ES-I3 (cell line): ENCODE results near the gene PC.

Source experiments
- H3K36me3 ChIP-seq: 2 replicates; pipeline ENCODE4 v1.6.1; 2013; ENCODE audit warnings: mild to moderate bottlenecking, low read length, control low read depth, moderate library complexity; ENCODE audit not compliant: insufficient read depth
- H3K4me1 ChIP-seq: 2 replicates; pipeline ENCODE4 v1.6.1; 2013; ENCODE audit warnings: mild to moderate bottlenecking, control low read depth, low read length; ENCODE audit not compliant: insufficient read depth
- H3K9ac ChIP-seq: 2 replicates; pipeline ENCODE4 v1.6.1; 2013; ENCODE audit warnings: low read depth, mild to moderate bottlenecking, low read length, moderate library complexity
- H3K9me3 ChIP-seq: 2 replicates; pipeline ENCODE4 v1.6.1; 2013; ENCODE audit warnings: mild to moderate bottlenecking, low read length, moderate library complexity; ENCODE audit not compliant: control insufficient read depth, insufficient read depth

Gene PC

DNA sequence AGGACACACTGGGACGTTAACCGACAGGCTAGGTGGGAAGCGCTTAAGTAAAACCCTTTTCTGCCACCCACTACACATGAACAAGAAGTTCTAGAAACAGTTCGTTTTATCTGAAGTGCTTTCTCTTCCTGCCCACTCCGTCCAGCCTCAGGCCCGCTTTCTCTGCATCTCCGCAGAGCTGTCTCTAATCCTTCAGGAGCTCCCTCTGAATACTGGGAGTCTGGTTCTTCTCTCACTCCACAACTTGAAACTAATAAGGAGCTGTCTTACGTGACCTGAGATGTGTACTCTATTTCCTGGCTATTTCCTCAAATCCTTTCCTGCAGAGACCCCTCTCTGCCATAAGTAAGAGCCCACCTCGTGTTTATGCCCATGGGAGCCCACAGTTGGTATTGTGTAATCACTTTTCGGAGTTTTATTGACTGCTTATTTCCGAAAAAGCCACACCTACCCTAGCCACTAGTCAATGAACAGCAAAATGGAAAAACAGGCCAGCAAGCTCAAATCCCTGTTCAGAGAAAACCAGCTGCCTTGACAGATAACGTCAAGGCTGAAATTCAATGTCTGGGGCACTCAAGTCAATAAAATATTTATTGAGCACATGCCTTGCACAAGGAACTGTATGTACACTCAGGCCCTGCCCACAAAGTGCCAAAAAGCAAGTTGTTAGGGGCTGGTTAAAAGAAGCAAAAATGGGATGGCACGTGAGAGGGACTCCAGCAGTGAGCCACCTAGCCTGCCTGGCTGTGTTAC lies 4.9 kb downstream of the PC start:
- H3K9ac ChIP-seq: no peak overlapping the region
- peaks cover 16% of the 10 kb centered on the region for H3K4me1 ChIP-seq
- H3K9me3 ChIP-seq: no peaks in the 10 kb centered on the region
- H3K36me3 ChIP-seq: no peaks in the 10 kb centered on the region

DNA sequence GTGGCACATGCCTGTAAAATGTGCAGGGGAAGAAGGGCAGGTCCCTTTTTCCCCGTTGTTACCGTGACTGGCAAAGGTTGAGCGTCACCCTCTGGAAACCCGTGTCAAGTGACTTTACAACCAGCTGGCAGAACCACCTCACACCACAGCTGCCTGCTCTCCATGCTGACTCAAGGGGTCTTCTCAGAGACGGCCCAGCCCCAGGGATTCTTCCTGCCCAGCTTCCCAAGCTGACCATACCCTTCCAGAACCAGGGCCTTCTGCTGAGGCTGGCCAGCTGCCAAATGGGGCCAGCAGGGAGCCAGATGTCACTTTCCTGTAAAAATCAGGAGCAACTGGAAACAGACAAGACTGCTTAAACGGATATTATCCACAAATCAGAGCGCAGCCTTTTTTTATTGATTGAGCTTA lies 6.3 kb downstream of the PC start:
- peaks cover 16% of the 10 kb centered on the region for H3K4me1 ChIP-seq
- no peaks in the 10 kb centered on the region for H3K9me3 ChIP-seq
- no peaks in the 10 kb centered on the region for H3K36me3 ChIP-seq
- H3K9ac ChIP-seq: no peak overlapping the region

DNA sequence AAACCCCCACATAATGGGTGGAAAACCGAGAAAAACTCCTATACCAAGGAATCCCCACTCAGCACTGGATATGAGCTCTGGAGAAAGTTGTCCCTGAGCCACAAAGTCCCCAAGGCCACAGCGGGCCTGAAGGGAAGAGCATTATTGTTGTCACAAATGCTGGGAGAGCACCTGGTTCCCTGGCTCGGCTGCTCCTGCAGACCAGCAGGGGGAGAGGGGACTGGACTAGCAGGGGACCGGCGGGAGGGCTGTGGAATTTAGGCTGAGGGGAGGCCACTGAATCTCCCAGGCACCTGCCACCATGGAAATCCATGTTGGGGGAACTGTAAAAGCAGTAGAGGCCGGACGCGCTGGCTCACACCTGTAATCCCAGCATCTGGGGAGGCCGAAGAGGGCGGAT lies 7.0 kb downstream of the PC start:
- no peak overlapping the region for H3K9ac ChIP-seq
- peaks cover 12% of the 10 kb centered on the region for H3K4me1 ChIP-seq

DNA sequence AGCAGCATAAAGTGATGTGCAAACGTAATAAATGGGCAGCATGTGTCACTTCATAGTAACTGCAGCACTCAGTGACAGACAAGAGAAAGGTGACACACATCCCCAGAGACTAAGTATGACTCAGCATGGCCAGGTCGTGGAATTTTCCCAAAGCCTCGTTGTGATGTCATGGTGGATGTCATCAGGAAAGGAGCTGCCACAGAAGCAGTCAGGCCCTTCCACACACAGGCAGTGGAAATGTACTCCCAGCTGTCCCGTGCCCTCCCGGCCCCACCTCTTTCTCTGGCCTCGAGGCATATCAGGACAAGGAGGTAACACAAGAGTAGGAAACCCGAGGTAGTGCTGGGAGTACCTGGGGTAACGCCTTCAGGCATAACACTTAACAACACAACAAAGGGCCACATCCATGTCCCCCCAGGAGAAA lies 8.1 kb downstream of the PC start:
- no peak overlapping the region for H3K9ac ChIP-seq
- H3K36me3 ChIP-seq: no peaks in the 10 kb centered on the region
- H3K9me3 ChIP-seq: no peaks in the 10 kb centered on the region
- H3K4me1 ChIP-seq: peaks cover 12% of the 10 kb centered on the region

More for the DNA sequence above, 7.0 kb downstream of the PC start:
- Histone ChIP-seq H3K9me3 (no peaks in the 10 kb centered on the region), H3K36me3 (no peaks in the 10 kb centered on the region)

DNA sequence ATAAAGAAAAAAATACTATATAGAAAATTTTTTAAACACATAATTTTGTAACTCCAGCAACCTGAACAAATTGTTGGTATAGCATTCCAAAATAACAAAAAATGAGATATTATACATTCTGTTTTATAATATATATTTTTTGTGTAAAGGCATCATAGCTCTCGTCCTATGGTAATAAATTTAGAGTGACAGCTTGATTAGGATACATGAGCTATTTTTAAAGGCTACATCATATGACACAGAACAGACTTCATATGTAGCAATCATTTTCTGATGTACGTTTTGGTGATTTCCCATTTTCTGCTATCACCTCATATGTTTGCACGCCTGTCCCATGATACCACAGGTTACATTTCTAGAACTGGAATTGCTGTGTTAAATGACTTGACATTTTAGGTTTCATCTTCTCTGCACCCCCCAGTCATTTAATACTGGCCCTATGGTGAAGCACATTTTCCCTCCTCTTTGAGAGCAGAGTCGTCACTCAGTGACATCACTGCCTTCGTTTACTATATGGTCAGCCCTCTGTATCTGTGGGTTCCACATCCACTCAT lies 19.5 kb downstream of the PC start:
- Histone ChIP-seq H3K4me1 (peaks cover under 1% of the 10 kb centered on the region; the same call in 1 of the 2 replicates), H3K36me3 (no peaks in the 10 kb centered on the region), H3K9ac (no peak overlapping the region), H3K9me3 (no peaks in the 10 kb centered on the region)

DNA sequence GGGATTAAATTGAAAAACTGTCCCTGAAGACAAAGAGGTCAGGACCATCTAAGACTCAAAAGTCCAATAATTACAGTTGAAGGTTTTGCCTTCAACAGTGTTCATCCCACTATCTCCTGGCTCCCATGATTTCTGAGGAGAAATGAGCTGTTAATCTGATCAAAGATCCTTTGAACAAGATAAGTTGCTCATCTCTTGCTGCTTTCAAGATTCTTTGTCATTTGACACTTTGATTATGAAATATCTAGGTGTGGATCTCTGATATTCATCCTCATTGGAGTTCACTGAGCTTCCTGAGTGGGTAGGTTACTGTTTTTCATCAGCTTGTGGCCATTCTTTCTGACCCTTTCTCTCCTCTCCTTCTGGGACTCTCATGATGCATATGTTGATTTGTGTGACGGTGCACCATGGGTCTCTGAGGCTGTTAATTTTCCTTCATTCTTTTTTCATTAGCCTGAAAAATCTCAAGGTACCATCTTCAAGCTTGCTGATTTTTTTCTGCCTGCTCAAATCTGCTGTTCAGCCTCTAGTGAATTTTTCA lies 20.9 kb downstream of the PC start:
- no peaks in the 10 kb centered on the region for H3K9me3 ChIP-seq
- no peaks in the 10 kb centered on the region for H3K36me3 ChIP-seq
- H3K9ac ChIP-seq: no peak overlapping the region
- peaks cover 10% of the 10 kb centered on the region; the same call in 1 of the 2 replicates for H3K4me1 ChIP-seq

DNA sequence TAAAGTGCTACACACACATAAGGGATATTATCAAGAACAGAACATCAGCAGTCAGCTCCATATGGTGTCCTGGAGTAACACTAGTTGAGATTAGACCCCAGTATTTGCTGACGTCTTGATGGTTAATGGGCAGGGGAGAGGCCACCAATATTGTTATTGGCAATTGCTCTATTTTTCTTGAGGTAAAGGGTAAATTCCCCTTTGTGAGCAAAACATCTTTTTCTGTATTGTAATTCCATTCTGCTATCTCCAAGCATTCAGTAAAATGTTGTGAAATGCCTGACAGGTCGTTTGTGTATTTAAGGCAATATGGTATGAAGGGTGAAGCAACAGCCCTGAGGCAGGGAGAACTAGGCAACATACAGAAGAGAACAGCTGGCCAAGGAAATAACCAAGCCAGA lies 21.9 kb downstream of the PC start:
- Histone ChIP-seq H3K4me1 (peaks cover 10% of the 10 kb centered on the region; the same call in 1 of the 2 replicates), H3K9me3 (no peaks in the 10 kb centered on the region), H3K36me3 (no peaks in the 10 kb centered on the region), H3K9ac (no peak overlapping the region)

DNA sequence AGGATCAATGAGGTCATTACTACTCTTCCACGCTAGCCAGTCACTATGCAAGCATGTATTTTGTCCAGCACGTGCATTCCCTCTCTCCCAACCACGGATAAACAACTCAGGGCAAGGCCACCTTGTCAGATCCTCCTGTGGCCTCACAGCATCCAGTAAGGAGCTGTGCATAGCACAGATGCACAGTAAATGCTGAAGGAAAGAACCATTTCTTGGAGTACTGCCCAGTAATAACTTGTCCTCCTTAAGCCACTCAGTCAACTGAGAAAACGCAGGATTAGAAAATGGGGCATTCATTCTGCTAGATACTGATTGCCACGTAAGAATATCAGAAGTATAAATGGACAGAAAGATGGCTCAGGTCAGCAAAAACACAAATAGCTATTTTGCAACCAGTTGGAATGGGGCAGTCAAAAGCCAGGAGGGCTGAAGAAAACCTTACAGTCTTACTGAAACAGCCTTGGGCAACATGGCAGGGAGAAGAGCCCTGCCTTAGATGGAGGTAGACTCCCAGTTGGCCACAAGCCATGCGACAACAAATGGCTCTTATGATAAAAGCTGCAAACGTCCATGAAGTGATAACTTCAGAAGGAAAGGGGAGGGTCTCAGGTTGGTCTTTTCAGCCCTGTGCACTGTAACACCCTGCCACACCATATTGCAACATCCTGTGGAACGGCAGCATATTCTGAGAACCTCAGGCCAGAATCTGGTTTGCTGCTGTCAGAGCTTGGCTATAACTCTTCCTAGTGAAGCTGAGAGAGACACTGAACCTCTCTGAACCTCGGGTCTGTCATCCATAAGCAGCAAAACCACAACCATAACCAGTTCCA lies 23.0 kb downstream of the PC start:
- Histone ChIP-seq H3K36me3 (no peaks in the 10 kb centered on the region), H3K9ac (no peak overlapping the region), H3K4me1 (peaks cover 10% of the 10 kb centered on the region; the same call in 1 of the 2 replicates), H3K9me3 (no peaks in the 10 kb centered on the region)

DNA sequence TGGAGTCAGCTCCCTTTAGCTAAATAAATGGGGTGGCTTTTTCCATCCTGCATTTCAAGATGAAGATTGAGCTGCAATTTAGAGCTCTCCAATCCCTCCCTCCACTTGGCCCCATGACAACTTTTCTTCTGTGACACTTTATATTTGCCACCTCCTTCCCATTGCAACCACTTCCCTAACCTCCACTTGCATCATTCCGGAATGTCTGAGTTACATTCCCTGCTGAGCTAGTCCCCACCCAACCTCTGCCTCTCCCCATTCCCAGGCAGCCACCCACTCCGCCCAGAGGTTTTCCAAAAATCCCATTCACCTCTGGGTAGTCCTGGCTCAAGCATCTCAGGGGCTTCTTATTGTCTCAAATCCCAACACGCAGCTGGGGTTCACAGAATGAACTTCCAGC lies 24.7 kb downstream of the PC start:
- Histone ChIP-seq H3K9ac (no peak overlapping the region), H3K4me1 (peaks cover 10% of the 10 kb centered on the region; the same call in 1 of the 2 replicates), H3K9me3 (no peaks in the 10 kb centered on the region), H3K36me3 (no peaks in the 10 kb centered on the region)

DNA sequence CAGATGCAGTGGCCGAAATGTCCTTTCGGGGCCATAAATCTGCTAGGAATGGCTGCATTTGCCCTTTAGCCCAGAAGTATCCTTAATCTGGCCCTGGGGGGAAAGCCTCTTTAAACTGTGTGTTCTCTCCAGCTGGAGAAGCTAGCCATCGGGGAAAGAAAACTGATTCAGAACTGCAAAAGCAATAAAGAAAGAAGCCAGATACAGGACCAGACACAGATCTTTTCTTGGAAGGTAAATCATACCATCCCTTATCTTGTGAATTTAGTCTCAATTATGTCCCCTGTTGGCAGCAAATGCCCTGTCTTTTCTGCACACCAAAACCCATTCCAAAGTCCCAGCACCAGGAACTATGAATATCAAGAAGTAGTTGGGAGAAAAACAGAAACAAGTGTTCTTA lies 25.6 kb downstream of the PC start:
- peaks cover 10% of the 10 kb centered on the region; the same call in 1 of the 2 replicates for H3K4me1 ChIP-seq
- H3K9me3 ChIP-seq: no peaks in the 10 kb centered on the region
- H3K9ac ChIP-seq: no peak overlapping the region
- no peaks in the 10 kb centered on the region for H3K36me3 ChIP-seq

DNA sequence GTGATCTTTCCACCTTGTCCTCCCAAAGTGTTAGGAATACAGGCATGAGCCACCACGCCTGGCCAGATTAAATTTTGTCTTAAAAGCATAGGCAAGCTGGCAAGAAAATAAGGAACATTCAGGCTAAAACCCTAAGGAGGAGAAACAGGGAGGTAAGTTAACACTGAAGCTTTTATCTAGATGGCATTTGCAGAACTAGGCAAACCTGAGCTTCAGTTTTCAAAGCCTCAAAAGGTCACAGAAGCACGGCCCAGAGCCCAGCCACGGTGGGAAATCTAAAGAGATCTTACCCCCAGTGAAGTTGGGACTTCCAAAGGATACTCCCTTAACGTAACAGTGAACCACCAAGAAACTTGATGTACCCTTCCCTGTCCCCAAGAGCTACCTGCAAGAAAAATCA lies 28.4 kb downstream of the PC start:
- Histone ChIP-seq H3K4me1 (peaks cover 10% of the 10 kb centered on the region), H3K36me3 (no peaks in the 10 kb centered on the region)

DNA sequence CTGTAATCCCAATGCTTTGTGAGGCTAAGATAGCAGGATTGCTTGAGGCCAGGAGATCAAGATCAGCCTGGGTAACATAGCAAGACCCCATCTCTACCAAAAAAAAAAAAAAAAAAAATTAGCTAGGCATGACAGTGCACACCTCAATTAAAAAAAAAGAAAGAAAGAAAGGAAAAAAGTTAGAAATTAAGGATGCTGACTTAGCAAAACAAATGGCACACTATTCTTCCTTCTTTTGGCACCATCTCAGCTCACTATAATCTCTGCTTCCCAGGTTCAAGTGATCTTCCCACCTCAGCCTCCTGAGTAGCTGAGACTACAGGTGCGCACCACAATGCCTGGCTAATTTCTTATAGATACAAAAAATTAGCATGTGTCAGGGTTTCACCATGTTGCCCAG lies 33.9 kb downstream of the PC start:
- H3K36me3 ChIP-seq: no peaks in the 10 kb centered on the region
- H3K9ac ChIP-seq: no peak overlapping the region
- H3K9me3 ChIP-seq: no peaks in the 10 kb centered on the region
- peaks cover 23% of the 10 kb centered on the region for H3K4me1 ChIP-seq

More for the DNA sequence above, 28.4 kb downstream of the PC start:
- H3K9ac ChIP-seq: no peak overlapping the region
- no peaks in the 10 kb centered on the region for H3K9me3 ChIP-seq

DNA sequence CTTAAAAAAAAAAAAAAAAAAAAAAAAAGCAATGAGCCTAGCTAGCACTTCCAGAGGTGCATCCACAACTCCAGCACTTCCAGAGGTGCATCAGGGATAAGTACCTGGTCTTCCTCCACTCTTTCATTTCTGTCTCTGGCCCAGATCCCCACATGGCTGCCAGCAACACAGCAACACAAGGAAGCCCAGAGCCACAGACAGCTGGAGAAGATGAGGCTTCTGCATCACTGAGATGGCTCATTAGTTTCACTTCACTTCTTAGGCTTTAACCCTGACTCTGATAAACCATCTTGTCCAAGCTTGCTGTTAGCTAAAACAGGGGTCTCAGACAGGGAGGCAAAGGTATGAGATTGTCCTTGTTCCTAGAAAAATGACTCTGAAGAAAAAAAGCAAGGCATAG lies 35.6 kb downstream of the PC start:
- Histone ChIP-seq H3K4me1 (peaks cover 23% of the 10 kb centered on the region), H3K36me3 (no peaks in the 10 kb centered on the region), H3K9me3 (no peaks in the 10 kb centered on the region), H3K9ac (no peak overlapping the region)

DNA sequence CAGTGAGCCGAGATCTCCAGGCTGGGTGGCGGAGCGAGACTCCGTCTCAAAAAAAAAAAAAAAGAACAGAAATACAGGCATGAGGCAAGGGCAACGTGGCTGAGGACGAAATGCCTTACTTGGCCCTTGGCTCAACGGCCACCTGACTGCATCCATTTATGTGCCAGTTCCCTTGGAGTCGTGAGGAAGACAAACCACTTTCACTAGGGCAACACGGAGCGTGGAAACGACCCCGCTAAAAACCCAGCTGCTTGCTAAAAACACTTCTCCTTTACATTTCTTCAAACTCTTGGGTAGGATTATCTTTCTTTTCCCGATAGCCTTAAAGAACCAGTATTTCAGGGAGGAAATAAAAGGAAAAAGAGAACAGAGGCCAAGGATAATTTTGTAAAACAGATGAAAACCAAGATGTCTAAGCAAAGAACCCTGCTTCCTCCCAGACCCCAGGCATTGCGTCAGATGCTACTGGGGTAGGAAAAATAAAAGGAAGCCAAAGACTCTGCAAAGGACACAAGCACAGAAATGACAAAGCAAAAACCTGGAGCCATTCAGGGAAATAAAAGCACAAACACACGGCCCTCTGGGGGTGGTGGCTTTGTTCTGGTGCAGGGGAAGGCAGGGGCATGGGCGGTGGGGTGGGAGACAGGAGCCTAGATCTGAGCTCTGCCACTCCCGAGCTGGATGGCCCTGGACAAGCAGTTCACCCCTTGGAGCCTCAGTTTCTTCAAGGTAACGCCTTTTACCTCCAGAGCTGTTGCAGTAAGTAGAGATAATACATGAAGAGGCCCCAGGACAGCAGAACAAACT lies 37.0 kb downstream of the PC start:
- Histone ChIP-seq H3K4me1 (peaks cover 26% of the 10 kb centered on the region), H3K9ac (no peak overlapping the region), H3K36me3 (no peaks in the 10 kb centered on the region), H3K9me3 (no peaks in the 10 kb centered on the region)
